NCI-H2196 treated with DMSO at 0.1 percent for 48 hours (cell line): ENCODE data around the gene USP33.
A peak's percentile ranks its signal among the peaks of the same experiment; 100 is the strongest.
"Not testable (repeated sequence)": the region's sequence is repeated elsewhere in the genome, so short reads cannot be mapped to it uniquely, and the experiment has no call there.

Experiments
- DNase-seq: peaks from one replicate; lab custom pipeline; 2025; ENCODE audit not compliant: unreplicated experiment; lab: John Stamatoyannopoulos, UW

USP33 gene

DNA sequence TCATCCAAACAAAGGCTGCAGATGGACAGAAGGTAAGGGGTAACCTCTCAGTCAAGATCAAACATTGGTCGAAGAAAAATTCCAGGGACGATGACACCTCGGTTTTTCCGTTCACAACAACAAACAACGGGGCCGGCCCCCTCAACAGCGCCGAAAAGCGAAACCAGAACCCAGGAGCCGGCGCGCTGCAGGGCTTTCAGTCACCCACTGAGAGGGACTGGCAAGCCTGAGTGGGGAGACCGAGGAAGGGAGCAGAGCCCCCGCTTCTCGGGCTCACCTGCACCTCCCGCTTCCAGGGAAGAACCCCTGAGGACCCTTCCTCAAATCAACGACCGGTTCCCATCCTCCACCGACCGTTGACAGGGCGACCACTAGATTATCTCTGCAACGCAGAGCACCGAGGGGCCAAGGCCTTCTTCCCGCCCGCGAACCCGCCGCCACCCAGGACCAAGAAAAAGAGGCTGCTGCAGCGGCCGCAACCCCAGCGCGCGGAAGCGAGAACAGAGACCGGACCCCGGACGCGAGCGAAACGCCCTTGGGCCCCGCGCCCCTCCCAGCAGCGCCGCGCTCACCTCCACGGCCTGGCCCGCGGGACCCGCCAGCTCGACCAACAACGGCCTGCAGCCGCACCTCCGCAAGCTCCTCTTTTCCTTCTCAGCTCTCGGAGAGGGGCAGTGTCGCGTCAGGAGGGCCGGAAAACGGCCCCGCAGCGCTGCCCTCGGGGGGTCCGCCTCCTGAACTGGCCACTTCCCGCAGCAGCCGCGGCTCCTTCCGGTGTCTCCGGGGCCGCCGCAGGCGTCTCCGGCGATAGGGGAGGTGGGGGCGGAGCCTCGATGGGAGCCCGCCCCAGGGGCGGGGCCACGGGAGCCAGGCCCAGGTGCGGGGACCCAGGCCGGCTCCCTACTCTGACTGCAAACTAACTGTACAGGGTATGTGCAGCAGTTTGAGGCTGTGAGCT is at the start of gene USP33:
TSS of gene USP33 (minus strand) at position 782 of the 958 bp plus-strand sequence. CDS start 18,155 bp downstream, outside the sequence.
- peak; percentile 66 for DNase-seq

DNA sequence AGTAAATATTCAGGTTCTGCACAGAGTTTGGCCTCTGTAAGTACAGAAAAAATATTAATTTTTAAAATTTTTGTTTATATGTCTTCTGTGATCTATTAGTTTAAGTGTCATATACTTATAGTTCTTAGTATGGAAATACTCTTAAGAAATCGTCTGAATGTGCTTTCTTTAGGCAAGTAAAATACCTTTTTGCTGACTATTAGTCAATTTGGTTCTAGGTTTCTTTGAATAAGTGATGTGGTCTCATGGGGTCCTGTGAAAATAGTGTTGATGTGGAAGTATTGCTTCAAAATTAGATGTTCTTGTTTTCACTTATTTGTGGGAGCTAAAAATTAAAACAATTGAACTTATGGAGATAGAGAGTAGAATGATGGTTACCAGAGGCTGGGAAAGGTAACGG is 43.7 kb upstream of the USP33 start:
- DNase-seq: no peak

DNA sequence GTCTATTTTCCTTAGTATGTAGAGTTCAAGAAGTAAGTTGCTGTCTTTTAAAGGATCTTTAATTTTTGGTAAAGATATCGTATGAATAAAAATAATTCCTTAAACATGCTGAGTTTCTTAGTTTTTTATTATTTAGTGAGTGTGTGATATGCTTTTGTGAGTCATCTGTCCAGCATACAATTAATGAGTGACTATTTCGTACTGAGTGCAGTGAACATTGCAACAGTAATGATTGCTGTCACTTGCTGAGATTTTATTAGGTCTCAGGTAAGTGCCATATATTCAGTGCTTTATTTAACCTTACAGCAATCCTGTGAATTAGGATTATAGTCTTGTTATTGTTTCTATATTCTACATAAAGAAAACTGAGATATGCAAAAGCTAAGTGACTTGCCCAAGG is 42.4 kb upstream of the USP33 start:
- DNase-seq: no peak

GRCh38 chr1:77797991-77798390 is 38.3 kb upstream of the USP33 start:
- no peak for DNase-seq

DNA sequence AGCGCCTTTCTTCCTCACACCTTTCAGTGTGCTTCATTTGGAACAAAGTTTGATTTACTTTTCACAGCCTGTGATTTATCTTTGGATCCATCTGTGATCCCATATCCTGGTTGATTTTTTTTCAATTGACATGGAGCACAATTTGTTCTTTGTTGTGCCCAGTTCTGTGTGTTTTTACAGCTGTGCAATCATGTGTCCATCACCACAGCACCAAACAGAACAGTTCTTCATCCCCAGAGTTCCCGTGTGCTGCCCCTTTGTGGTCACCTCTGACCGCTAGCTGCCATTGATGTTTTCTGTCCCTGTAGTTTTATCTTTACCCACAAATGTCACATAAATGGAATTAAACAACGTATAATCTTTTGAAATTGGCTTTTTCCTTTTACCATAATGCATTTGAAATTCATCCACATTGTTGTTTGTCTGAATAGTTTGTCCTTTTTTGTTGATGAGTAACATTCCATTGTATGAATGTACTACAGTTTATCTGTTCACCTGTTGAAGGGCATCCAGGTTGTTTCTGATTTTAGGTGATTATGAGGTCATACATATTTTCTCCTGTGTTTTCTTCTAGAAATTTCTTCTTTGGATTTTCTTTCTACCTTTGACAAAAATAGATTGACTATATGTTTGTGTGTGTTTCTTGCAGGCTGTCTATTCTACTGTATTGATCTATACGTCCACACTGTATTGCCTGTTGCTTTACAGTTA is 37.2 kb upstream of the USP33 start:
- DNase-seq: no peak

DNA sequence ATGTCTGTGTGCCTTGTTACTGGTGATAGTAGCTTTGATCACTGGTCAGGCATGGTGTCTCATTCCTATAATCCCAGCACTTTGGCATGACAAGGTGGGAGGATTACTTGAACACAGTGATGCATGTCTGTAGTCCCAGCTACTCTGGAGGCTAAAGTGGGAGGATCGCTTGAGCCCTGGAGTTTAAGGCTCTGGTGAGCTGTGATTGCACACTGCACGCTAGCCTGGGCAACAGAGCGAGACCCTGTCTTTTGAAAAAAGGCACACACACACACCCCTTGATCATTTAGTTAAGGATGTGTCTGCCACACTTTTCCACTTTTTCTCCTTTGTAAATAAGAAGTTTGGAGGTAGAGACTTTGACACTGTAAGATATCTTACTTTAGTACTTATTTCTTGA is 34.9 kb upstream of the USP33 start:
- DNase-seq: no peak

- DNase-seq: not testable (repeated sequence)
Measured at GRCh38 chr1:77786093-77786741, 26.6 kb upstream of the USP33 start.

- DNase-seq: no peak
Measured at GRCh38 chr1:77783141-77783540, 23.5 kb upstream of the USP33 start.

DNA sequence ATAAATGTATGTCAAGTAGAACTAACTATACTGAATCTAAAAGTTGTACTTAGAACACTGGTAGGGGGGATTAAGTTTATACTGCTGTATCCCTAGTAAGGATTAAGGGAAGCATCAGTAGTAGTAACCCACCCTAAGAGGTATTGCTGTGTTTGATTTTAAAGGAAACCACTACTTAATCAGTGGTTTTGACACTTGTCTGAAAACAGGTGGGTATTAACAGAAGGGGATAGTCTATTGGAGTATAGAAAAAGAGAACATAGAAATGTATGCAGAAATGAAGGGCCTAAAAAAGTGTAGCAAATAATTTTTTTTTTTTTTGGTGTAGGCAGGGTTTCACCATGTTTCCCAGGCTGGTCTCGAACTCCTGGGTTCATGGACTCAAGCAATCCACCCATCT is 22.0 kb upstream of the USP33 start:
- DNase-seq: no peak

- peak; percentile 90 for DNase-seq
Measured at GRCh38 chr1:77779529-77780281, 20.1 kb upstream of the USP33 start, which contains the start of gene MIGA1. Gene MIGA1 (plus strand): TSS chr1:77779649. CDS start chr1:77783253, 3,604 bp downstream.

DNA sequence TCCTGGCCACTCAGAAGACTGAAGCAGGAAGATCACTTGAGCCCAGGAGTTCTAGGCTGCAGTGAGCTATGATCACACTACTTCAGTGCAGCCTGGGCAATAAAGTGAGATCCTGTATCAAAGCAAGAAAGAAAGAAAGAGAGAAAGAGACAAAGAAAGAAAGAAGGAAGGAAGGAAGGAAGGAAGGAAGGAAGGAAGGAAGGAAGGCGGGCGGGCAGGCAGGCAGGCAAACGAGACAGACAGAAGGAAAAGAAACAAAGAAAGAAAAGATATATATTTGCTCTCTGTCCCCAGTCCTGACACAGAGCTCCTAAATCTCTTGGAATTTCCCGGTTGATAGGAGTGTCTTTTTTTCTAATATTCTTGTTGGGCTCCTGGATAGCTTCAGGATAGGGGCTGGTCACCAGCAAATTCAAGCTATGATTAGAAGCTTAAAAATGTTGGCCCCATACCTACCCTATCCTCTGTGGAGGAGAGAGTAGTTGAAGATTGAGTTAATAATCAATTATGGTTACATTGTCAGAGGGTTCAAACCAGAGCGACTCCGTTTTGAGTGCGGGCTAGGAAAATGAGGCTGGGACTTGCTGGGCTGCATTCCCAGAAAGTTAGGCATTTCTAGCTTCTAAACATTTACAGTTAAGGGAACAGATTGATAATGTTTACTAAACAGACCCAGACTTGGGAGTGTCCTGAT is 16.5 kb upstream of the USP33 start:
- no peak for DNase-seq

- no peak for DNase-seq
Measured at GRCh38 chr1:77768006-77768405, 8.4 kb upstream of the USP33 start.

- no peak for DNase-seq
Measured at GRCh38 chr1:77762072-77762476, 2.4 kb upstream of the USP33 start.

DNA sequence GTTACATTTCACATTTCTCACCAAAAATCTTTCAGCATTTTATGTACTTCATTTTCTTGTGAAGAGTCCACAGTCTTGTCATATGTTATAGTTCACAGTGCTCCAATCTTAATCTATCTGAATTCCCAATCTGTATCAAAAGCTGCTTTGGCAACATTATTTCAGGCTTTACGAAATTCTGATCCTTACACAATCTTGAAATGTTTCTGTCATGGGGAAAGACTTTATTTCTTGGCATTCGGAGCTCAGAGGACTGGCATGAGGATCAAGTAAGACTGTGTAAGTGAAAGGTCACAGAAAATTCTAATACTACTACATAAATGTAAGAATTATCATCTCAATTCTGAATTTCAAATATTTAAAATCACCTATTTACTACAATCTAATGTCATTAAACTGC is 2.0 kb downstream of the USP33 start:
- DNase-seq: no peak

GRCh38 chr1:77757066-77757584 is 2.5 kb downstream of the USP33 start:
- DNase-seq: no peak

DNA sequence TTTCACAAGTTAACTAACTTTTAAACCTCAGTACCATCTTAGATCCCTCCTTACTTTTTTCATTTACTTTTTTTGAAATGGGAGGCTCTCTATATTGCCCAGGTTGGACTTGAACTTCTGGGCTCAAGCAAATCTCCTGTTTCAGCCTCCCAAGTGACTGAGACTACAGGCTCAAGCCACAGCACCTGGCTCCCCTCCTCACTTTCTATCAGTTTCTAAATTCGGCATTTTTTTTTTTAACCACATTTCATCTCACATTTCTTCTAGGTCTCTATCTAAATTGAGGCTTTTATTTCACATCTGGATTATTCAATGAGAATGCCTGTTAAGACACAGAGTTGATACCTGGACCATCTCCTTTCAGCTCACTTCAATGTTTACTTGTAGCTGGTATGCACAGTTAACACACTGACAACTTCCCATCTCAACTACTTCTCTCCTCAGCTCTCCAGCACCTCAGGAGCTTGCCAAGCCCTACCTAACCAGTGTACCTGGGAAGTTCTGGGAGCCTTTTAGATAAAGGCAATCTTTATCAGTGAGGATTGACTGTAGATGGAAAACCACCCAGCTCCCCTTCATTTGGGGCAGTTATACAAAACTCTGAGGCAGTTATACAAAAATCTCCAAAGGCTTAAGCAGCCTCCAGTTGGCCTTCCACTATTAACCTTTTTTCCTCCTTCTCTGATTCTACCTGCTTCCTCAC is 3.4 kb downstream of the USP33 start:
- DNase-seq: no peak

- not testable (repeated sequence) for DNase-seq
Measured at GRCh38 chr1:77749489-77749888, 10.2 kb downstream of the USP33 start.

DNA sequence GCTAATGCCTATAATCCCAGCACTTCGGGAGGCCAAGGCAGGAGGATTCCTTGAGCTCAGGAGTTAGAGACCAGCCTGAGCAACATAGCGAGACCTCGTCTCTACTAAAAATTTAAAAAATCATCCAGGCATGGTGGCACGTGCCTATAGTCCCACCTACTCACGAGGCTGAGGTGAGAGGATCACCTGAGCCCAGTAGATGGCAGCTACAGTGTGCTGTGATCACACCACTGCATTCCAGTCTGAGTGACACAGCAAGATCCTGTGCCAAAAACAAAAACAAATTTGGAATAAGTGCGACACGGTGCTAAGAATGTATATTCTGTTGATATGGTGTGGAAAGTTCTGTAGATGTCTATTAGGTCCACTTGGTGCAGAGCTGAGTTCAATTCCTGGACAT is 15.1 kb downstream of the USP33 start:
- no peak for DNase-seq

DNA sequence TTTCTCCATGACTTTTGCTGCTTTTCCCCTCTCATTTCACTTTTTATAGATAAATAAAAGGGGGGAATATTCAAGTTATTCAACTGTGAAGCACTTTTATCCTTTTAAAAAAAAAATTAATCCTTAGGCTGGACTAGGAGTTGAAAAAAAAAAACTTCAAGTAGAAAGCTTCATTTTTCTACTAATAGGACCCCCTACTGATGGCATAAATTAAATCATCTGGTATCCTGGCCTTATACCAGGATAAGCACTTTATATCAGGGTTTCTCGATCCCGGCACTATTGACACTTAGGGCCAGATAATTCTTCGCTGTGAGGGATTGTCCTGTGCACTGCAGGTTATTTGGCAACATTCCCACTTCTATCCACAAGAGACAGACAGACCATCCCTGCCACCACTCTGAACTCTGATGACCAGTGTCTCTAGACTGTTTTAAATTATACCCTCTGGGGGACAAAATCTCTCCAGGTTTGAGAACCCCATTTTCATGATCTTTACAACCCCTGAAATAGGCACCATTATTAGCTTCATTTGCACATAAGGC is 17.6 kb downstream of the USP33 start:
- DNase-seq: no peak
